Stromal cell of bone marrow (primary cell): ENCODE results near the gene CPD.

Experiments
- DNase-seq: peaks from one replicate; pipeline ENCODE4 v3.0.0-alpha.2; 2012; ENCODE audit warnings: low read depth

The CPD gene

GRCh38 chr17:30354701-30355100 is 24.0 kb upstream of the CPD start:
- DNase-seq: no peak

- DNase-seq: no peak
These were observed 21.3 kb upstream of the CPD start for GRCh38 chr17:30357476-30357875.

GRCh38 chr17:30358055-30358760 is 20.5 kb upstream of the CPD start:
- no peak for DNase-seq

GRCh38 chr17:30360086-30360808 is 18.5 kb upstream of the CPD start:
- no peak for DNase-seq

GRCh38 chr17:30361766-30362279 is 16.9 kb upstream of the CPD start:
- DNase-seq: no peak

- no peak for DNase-seq
These were observed 15.0 kb upstream of the CPD start for GRCh38 chr17:30363715-30364202.

- DNase-seq: no peak
These were observed 12.2 kb upstream of the CPD start for GRCh38 chr17:30366536-30366935.

- no peak for DNase-seq
These were observed 9.6 kb upstream of the CPD start for GRCh38 chr17:30368912-30369720.

GRCh38 chr17:30369995-30370394 is 8.7 kb upstream of the CPD start:
- DNase-seq: no peak

GRCh38 chr17:30372755-30373154 is 6.0 kb upstream of the CPD start:
- no peak for DNase-seq

- DNase-seq: no peak
These were observed 3.1 kb upstream of the CPD start for GRCh38 chr17:30375661-30376060.

GRCh38 chr17:30376621-30377452 is 1.9 kb upstream of the CPD start:
- peak; percentile 78 for DNase-seq

GRCh38 chr17:30377574-30378240 is 1.0 kb upstream of the CPD start:
- no peak for DNase-seq

GRCh38 chr17:30378241-30378824 is 394 bp upstream of the CPD start:
- DNase-seq: no peak

GRCh38 chr17:30379303-30379902 is 676 bp downstream of the CPD start:
- no peak for DNase-seq

- no peak for DNase-seq
These were observed 1.2 kb downstream of the CPD start for GRCh38 chr17:30379903-30380381.

- no peak for DNase-seq
These were observed 2.1 kb downstream of the CPD start for GRCh38 chr17:30380643-30381339.

- DNase-seq: no peak
These were observed 2.6 kb downstream of the CPD start for GRCh38 chr17:30381340-30381659.

GRCh38 chr17:30382345-30382744 is 3.6 kb downstream of the CPD start:
- DNase-seq: no peak
